ENCODE data around the gene COPZ2.

GRCh38 chr17:47989700-47990099 is 47.9 kb downstream of the COPZ2 start:
- TF ChIP-seq CTCF (conservative IDR thresholded peaks at IDR 0.05) = no peak
- no peak for TF ChIP-seq ZFX (IDR thresholded peaks at IDR 0.05)
